MM.1S (cell line): ENCODE results near the gene ARHGAP44.

Experiments used
- DNase-seq: peaks from one replicate; pipeline ENCODE4 v3.0.0-alpha.2; 2015
- H2AFZ ChIP-seq: fragments of 300-600 bp; sonication (generic); 2 replicates; pipeline ENCODE4 v1.6.0; 2016; ENCODE audit warnings: antibody characterized with exemption, low read length
- H3F3A ChIP-seq: fragments of 300-600 bp; sonication (generic); 2 replicates; pipeline ENCODE4 v1.6.1; 2016; ENCODE audit warnings: mild to moderate bottlenecking, antibody characterized with exemption, low read length, moderate library complexity, mixed read lengths; ENCODE audit not compliant: insufficient read depth
- H3K27ac ChIP-seq: fragments of 300-600 bp; sonication (generic); 2 replicates; pipeline ENCODE4 v1.5.1; 2016; ENCODE audit warnings: mild to moderate bottlenecking, low read length
- H3K27me3 ChIP-seq: fragments of 300-600 bp; sonication (generic); replicated peaks from 2 replicates; pipeline ENCODE4 v1.6.0; 2016; ENCODE audit warnings: low read length; ENCODE audit not compliant: insufficient read depth
- H3K36me3 ChIP-seq: fragments of 300-600 bp; sonication (generic); replicated peaks from 2 replicates; pipeline ENCODE4 v1.6.1; 2016; ENCODE audit warnings: mild to moderate bottlenecking, low read length, mixed read lengths; ENCODE audit not compliant: insufficient read depth
- H3K4me1 ChIP-seq: fragments of 300-600 bp; sonication (generic); 2 replicates; pipeline ENCODE4 v1.6.1; 2016; ENCODE audit warnings: low read length, mixed read lengths
- H3K4me2 ChIP-seq: fragments of 300-600 bp; sonication (generic); 2 replicates; pipeline ENCODE4 v1.6.0; 2016; ENCODE audit warnings: low read depth, low read length
- H3K4me3 ChIP-seq: fragments of 300-600 bp; sonication (generic); 2 replicates; pipeline ENCODE4 v1.5.1; 2016; ENCODE audit warnings: low read length, mixed read lengths
- H3K79me2 ChIP-seq: fragments of 300-600 bp; sonication (generic); 2 replicates; pipeline ENCODE4 v1.6.1; 2016; ENCODE audit warnings: mixed run types, low read length, mixed read lengths
- H3K9ac ChIP-seq: fragments of 300-600 bp; sonication (generic); 2 replicates; pipeline ENCODE4 v1.6.1; 2016; ENCODE audit warnings: low read length, mixed read lengths
- H3K9me2 ChIP-seq: fragments of 300-600 bp; sonication (generic); replicated peaks from 2 replicates; pipeline ENCODE4 v1.6.1; 2016; ENCODE audit warnings: mild to moderate bottlenecking, low read length, mixed read lengths; ENCODE audit not compliant: insufficient read depth
- H3K9me3 ChIP-seq: fragments of 300-600 bp; sonication (generic); replicated peaks from 2 replicates; pipeline ENCODE4 v1.6.1; 2016; ENCODE audit warnings: mild to moderate bottlenecking, low read length, mixed read lengths; ENCODE audit not compliant: insufficient read depth
- H4K20me1 ChIP-seq: fragments of 300-600 bp; sonication (generic); 2 replicates; pipeline ENCODE4 v1.6.1; 2016; ENCODE audit warnings: mild to moderate bottlenecking, low read length, moderate library complexity, mixed read lengths; ENCODE audit not compliant: insufficient read depth
- EZH2 ChIP-seq: fragments of 300-600 bp; sonication (generic); optimal IDR thresholded peaks from 2 replicates; pipeline ENCODE3; 2017; ENCODE audit warnings: low read depth, mild to moderate bottlenecking, antibody characterized with exemption, low read length, mixed read lengths
- EZH2phosphoT487 ChIP-seq: fragments of 300-600 bp; sonication (generic); IDR thresholded peaks from 2 replicates; pipeline ENCODE4 v1.6.1; 2018; ENCODE audit warnings: antibody characterized with exemption, low read length
- TF ChIP-seq, protein P1 (sequence below): fragments of 300-600 bp; sonication (generic); IDR thresholded peaks from 2 replicates; pipeline ENCODE4 v1.5.1; 2016; ENCODE audit warnings: antibody characterized with exemption, low read length, mixed read lengths

The ARHGAP44 gene

DNA sequence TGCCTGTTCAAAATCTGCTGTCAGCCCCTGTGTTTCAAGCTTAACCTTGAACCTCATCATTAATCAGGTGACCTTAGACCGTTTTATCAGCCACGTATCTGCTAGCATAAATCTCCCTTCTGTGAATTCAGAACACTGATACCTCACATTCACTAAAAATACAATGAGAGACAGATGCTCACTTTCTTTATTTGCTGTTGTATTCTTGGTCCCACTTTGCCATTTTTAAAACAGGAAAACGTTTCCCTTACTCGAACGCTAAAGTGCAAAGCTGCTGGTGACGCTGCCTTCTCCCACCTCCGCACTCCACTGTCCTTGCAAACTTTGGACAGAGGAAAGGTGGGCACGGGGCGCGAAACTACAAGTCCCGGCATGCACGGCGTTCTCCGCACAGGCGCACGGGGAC is 220 bp upstream of the ARHGAP44 start:
- Histone ChIP-seq H3K4me3 (no peak overlapping the region), H3K4me2 (no peak overlapping the region), H2AFZ (no peak overlapping the region), H3K27ac (no peak overlapping the region), H3K36me3 (no peaks in the 10 kb centered on the region), H4K20me1 (no peaks in the 10 kb centered on the region), H3K79me2 (no peaks in the 10 kb centered on the region), H3K27me3 (no peaks in the 10 kb centered on the region), H3K9me2 (no peaks in the 10 kb centered on the region), H3K4me1 (no peaks in the 10 kb centered on the region), H3K9ac (no peak overlapping the region), H3K9me3 (no peaks in the 10 kb centered on the region), H3F3A (no peaks in the 10 kb centered on the region)
- no peak for DNase-seq
- no peak for TF ChIP-seq EZH2phosphoT487

DNA sequence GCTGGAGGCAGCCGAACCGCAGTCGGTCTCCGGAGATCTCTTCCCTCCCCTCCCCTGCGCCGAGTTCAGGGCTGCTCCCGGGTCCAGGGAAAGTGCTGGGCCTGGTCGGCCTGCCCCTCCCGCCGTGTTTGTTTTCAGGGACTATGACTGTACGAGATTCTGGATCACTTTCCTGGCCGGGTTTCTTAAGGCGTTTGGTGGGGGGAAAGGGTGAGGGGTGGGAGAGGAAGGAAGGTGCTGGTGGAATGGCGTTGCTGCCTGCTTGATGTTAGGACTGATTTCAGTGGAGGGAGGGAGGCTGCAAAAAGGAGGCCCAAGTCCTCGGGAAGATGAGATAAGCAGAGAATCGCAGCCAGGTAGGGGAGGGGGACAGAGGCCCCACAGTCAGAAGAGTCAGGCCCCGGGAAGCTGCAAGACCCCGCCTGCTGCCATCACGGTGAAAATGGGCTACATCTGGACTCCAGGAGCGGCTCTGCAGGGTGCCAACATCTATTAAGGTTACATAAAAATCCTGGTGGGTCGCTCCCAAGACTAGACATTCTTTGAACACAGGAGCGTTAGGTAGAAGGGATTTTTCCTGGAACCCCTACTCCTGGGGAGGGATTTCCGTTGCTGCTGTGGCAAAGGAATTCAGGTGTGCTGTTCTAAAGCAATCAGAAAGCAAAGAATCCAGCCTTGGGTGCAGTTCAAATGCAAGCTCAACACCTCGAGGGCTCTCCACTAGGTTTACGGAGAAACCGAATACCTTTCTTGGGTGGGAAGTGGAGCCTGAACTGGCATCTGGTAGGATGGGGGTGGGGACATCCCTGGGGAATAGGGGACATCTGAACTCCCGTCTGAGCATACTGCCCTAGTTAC is 1.2 kb downstream of the ARHGAP44 start:
- H3K9me3 ChIP-seq = no peaks in the 10 kb centered on the region
- TF ChIP-seq, protein P1, sequence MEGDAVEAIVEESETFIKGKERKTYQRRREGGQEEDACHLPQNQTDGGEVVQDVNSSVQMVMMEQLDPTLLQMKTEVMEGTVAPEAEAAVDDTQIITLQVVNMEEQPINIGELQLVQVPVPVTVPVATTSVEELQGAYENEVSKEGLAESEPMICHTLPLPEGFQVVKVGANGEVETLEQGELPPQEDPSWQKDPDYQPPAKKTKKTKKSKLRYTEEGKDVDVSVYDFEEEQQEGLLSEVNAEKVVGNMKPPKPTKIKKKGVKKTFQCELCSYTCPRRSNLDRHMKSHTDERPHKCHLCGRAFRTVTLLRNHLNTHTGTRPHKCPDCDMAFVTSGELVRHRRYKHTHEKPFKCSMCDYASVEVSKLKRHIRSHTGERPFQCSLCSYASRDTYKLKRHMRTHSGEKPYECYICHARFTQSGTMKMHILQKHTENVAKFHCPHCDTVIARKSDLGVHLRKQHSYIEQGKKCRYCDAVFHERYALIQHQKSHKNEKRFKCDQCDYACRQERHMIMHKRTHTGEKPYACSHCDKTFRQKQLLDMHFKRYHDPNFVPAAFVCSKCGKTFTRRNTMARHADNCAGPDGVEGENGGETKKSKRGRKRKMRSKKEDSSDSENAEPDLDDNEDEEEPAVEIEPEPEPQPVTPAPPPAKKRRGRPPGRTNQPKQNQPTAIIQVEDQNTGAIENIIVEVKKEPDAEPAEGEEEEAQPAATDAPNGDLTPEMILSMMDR = no peak
- no peaks in the 10 kb centered on the region for H3K27me3 ChIP-seq
- no peaks in the 10 kb centered on the region for H3F3A ChIP-seq
- H3K4me1 ChIP-seq = no peaks in the 10 kb centered on the region
- H3K9me2 ChIP-seq = no peaks in the 10 kb centered on the region
- no peaks in the 10 kb centered on the region for H3K36me3 ChIP-seq
- H3K4me2 ChIP-seq = no peak overlapping the region
- no peaks in the 10 kb centered on the region for H3K79me2 ChIP-seq
- H3K4me3 ChIP-seq = no peak overlapping the region
- no peak overlapping the region for H3K27ac ChIP-seq
- no peaks in the 10 kb centered on the region for H4K20me1 ChIP-seq
- no peak for DNase-seq
- no peak overlapping the region for H2AFZ ChIP-seq
- H3K9ac ChIP-seq = no peak overlapping the region

DNA sequence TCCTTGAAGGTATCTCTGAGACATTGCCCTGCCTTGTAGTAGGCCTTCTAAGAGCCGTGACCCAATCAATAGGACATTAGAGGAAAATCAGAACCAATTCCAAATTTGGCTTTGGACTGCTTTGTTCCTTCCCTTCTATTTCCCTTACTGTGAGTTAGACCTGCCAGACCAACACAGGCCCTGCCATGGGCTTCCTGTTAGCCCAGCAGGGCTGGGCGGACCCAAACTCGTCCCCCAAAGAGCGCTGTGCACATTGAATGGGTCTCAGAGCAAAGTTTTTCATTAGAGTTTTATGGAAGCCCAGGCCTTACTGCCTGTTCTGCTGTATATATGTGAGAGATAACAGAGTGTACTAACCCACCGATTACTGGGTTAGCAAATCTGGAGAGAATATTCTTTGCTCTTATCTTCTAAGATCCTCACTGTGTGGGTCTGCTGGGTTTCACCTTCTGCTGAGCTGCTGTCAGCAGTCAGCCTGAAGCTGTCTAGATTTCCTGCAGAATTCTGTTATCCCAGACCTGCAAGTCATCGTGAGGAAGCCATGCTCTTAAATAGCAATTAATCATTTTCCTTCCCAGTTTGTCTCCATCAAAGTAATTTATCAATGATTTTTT is 5.7 kb downstream of the ARHGAP44 start:
- no peaks in the 10 kb centered on the region for H3K79me2 ChIP-seq
- no peak overlapping the region for H3K27ac ChIP-seq
- no peaks in the 10 kb centered on the region for H3K36me3 ChIP-seq
- H4K20me1 ChIP-seq = no peaks in the 10 kb centered on the region
- no peak overlapping the region for H3K4me2 ChIP-seq
- no peak overlapping the region for H2AFZ ChIP-seq
- H3K4me1 ChIP-seq = no peaks in the 10 kb centered on the region
- no peak for DNase-seq
- TF ChIP-seq EZH2 (no peak), EZH2phosphoT487 (no peak)
- TF ChIP-seq, protein P1 = no peak
- no peaks in the 10 kb centered on the region for H3K9me3 ChIP-seq
- H3K4me3 ChIP-seq = no peak overlapping the region
- no peaks in the 10 kb centered on the region for H3K27me3 ChIP-seq
- no peaks in the 10 kb centered on the region for H3K9me2 ChIP-seq
- H3F3A ChIP-seq = no peaks in the 10 kb centered on the region
- no peak overlapping the region for H3K9ac ChIP-seq

DNA sequence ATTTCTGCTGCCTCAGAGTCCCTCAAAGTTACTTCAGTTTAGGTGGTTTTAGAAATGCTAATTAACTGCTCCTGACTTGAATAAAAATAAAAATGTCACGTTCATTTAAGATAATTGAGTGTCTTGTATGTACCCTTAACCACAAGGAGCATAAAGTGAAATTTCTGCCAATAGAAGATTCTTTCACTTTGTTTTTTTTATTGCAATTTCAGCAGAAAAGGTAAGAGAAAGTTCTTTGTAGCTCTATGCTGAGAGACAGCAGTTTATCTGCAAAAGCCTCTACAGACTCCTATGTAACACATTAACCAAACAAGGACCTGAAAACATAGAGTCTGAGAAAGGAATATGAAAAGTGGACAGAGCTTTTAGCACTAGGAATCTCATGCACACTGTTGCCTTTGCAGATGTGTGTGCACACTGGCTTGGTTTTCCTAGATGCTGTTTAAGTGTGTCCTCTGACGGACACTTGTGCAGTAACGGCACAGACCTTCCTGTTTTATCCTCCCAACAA is 11.6 kb downstream of the ARHGAP44 start:
- no peaks in the 10 kb centered on the region for H3K9me3 ChIP-seq
- no peak overlapping the region for H3K9ac ChIP-seq
- H3K4me1 ChIP-seq = no peaks in the 10 kb centered on the region
- H3K4me2 ChIP-seq = no peak overlapping the region
- no peaks in the 10 kb centered on the region for H3K36me3 ChIP-seq
- no peaks in the 10 kb centered on the region for H3K27me3 ChIP-seq
- no peaks in the 10 kb centered on the region for H3K79me2 ChIP-seq
- TF ChIP-seq EZH2 = no peak
- TF ChIP-seq EZH2phosphoT487 = no peak
- TF ChIP-seq, protein P1 = no peak
- H3K9me2 ChIP-seq = no peaks in the 10 kb centered on the region
- H4K20me1 ChIP-seq = no peaks in the 10 kb centered on the region
- no peaks in the 10 kb centered on the region for H3F3A ChIP-seq
- no peak for DNase-seq
- no peak overlapping the region for H3K27ac ChIP-seq
- H3K4me3 ChIP-seq = no peak overlapping the region
- H2AFZ ChIP-seq = no peak overlapping the region
